Ascending aorta (tissue), 2 donors: ENCODE results near the gene DIP2C. TPM values are rescaled to one million over a fixed set of nuclear protein-coding genes. Genes with fewer than 3 reads are reported as not detected.

Source experiments
- DNase-seq, 2 donors: peaks; one replicate each; pipeline ENCODE4 v3.0.0-alpha.2; 2019; ENCODE audit warnings: low spot score in 2 of 2
- H3K27ac ChIP-seq, 2 donors: fragments of 200-600 bp; sonication (generic); one replicate each; pipeline ENCODE4 v1.5.1; 2016 to 2017; ENCODE audit warnings: mild to moderate bottlenecking in 1 of 2
- H3K27me3 ChIP-seq: fragments of 200-600 bp; sonication (generic); one replicate; pipeline ENCODE4 v1.5.1; 2017
- H3K36me3 ChIP-seq, 2 donors: fragments of 200-600 bp; sonication (generic); one replicate each; pipeline ENCODE4 v1.5.1; 2016
- H3K4me1 ChIP-seq, 2 donors: fragments of 200-600 bp; sonication (generic); one replicate each; pipeline ENCODE4 v1.5.1; 2016 to 2017; ENCODE audit warnings: mild to moderate bottlenecking in 1 of 2
- H3K4me3 ChIP-seq, 2 donors: fragments of 200-600 bp; sonication (generic); one replicate each; pipeline ENCODE4 v1.5.1; 2016 to 2017; ENCODE audit warnings: mild to moderate bottlenecking in 1 of 2
- H3K9me3 ChIP-seq, 2 donors: fragments of 200-600 bp; sonication (generic); one replicate each; pipeline ENCODE4 v1.5.1; 2016
- intact Hi-C: fragments of 100-400 bp; cut with DNase I; formaldehyde crosslinking; loops from one replicate; pipeline ENCODE4 v1.15.1; 2023
- total RNA-seq: library from RNA; depleted of rRNA; stranded (reverse); fragments of >200 nt; gene quantifications from one replicate; pipeline ENCODE4 v1.1.0, GENCODE V29; 2016
- TF ChIP-seq, protein P1 (sequence below), 3 experiments: fragments of 200-600 bp in 2 of 3; fragments of 450-650 bp in 1 of 3; sonication (generic) in 2 of 3; IDR thresholded peaks; one replicate each; pipeline ENCODE4 v1.5.1; 2016 to 2019; ENCODE audit warnings: antibody characterized with exemption in 3 of 3, mild to moderate bottlenecking in 1 of 3, moderate library complexity in 1 of 3

Gene DIP2C
- total RNA-seq, 1 donor from 2014 or later: 14.7 TPM

DNA sequence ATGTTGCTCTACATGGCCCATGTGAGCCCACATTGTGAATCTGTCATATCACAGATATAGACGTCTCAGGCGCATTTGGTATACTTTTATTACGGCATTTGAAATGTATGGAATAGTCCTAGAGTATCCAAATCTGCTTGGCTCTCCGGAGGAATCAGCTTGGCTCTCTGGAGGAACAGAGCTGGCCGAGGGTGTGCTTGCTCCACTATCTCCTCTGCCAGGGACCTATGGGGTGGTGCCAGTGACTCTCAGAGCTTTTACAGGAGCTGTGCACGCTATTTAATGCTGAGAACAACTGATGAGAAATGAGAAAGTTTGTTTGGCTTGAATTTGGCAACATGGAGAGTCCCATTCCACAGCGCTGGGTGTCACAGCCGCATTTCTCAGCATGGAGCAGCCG, 410.2 kb downstream of the DIP2C start:
- Histone ChIP-seq H3K36me3 (peaks cover 26 to 88% of the 10 kb centered on the region in 2 donors), H3K4me3 (no peak overlapping the region), H3K9me3 (no peaks in the 10 kb centered on the region), H3K27ac (no peak overlapping the region), H3K27me3 (no peaks in the 10 kb centered on the region), H3K4me1 (no peaks in the 10 kb centered on the region)
- DNase-seq: no peak
- TF ChIP-seq, protein P1, sequence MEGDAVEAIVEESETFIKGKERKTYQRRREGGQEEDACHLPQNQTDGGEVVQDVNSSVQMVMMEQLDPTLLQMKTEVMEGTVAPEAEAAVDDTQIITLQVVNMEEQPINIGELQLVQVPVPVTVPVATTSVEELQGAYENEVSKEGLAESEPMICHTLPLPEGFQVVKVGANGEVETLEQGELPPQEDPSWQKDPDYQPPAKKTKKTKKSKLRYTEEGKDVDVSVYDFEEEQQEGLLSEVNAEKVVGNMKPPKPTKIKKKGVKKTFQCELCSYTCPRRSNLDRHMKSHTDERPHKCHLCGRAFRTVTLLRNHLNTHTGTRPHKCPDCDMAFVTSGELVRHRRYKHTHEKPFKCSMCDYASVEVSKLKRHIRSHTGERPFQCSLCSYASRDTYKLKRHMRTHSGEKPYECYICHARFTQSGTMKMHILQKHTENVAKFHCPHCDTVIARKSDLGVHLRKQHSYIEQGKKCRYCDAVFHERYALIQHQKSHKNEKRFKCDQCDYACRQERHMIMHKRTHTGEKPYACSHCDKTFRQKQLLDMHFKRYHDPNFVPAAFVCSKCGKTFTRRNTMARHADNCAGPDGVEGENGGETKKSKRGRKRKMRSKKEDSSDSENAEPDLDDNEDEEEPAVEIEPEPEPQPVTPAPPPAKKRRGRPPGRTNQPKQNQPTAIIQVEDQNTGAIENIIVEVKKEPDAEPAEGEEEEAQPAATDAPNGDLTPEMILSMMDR (IDR thresholded peaks at IDR 0.05): no peak
- intact Hi-C loops: no loop called here

DNA sequence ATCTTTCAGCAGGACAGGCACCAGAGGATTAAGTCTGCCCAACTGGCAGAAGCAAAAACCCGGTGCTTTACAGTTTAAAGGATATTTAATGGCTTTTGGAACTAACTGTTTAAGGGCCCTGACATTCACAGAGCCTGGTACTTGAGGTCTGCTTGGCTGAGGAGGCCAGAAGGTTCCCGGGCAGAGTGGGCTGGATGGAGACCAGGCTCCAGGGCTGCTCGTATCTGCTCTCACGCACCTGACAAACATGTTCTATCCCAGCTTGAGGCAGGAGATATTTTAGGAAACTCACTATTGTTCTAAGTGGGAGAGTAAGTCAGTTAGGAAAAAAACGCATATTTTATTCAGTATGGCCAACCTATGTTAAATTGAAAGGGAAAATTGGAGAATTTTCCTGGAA, 410.8 kb downstream of the DIP2C start:
- Histone ChIP-seq H3K36me3 (peaks cover 26 to 83% of the 10 kb centered on the region in 2 donors), H3K4me3 (no peak overlapping the region), H3K27ac (no peak overlapping the region), H3K9me3 (no peaks in the 10 kb centered on the region), H3K4me1 (no peaks in the 10 kb centered on the region), H3K27me3 (no peaks in the 10 kb centered on the region)
- intact Hi-C loops: no loop called here
- TF ChIP-seq, protein P1 (IDR thresholded peaks at IDR 0.05): no peak
- no peak for DNase-seq

DNA sequence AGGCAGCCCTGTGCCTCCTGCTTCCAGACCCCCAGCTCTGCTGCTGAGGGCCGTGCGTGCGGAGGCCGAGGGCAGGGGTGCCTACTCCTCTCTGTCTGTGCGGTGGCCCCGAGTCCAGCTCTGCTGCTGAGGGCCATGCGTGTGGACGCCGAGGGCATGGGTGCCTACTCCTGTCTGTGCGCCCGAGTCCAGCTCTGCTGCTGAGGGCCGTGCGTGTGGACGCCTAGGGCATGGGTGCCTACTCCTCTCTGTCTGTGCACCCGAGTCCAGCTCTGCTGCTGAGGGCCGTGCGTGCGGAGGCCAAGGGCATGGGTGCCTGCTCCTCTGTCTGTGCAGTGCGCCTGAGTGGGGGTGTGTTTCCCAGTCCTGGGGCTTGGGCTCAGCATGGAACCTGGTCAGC, 411.5 kb downstream of the DIP2C start:
- TF ChIP-seq, protein P1 (IDR thresholded peaks at IDR 0.05): no peak
- H3K27ac ChIP-seq: no peak overlapping the region
- H3K4me1 ChIP-seq: no peaks in the 10 kb centered on the region
- H3K36me3 ChIP-seq: peaks cover 23 to 80% of the 10 kb centered on the region in 2 donors
- no peaks in the 10 kb centered on the region for H3K27me3 ChIP-seq
- intact Hi-C loops: no loop called here
- no peaks in the 10 kb centered on the region for H3K9me3 ChIP-seq
- no peak for DNase-seq
- no peak overlapping the region for H3K4me3 ChIP-seq

DNA sequence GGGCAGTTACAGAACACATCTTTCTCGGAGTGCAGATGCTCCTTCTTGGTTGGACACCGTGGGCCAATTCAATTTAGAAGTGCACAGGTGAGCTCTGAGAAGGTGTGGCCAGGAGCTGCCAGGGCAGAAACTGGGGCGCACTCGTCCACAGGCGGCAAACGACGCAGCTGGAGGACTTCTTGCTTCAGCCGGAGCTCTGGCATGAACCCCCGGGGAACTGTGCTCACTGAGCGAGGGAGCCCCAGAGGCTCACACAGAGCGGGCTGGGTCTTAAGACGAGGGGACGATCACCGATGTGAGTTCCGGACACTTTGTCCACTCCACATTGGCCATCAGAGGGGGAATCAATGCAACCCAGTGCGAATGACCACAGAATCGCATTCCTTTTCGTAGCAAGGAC, 413.8 kb downstream of the DIP2C start:
- no peak overlapping the region for H3K4me3 ChIP-seq
- H3K9me3 ChIP-seq: no peaks in the 10 kb centered on the region
- no peaks in the 10 kb centered on the region for H3K27me3 ChIP-seq
- H3K36me3 ChIP-seq: peaks cover 14 to 58% of the 10 kb centered on the region in 2 donors
- no peak overlapping the region for H3K27ac ChIP-seq
- DNase-seq: no peak
- intact Hi-C loops: no loop called here
- H3K4me1 ChIP-seq: no peaks in the 10 kb centered on the region
- TF ChIP-seq, protein P1 (IDR thresholded peaks at IDR 0.05): no peak

DNA sequence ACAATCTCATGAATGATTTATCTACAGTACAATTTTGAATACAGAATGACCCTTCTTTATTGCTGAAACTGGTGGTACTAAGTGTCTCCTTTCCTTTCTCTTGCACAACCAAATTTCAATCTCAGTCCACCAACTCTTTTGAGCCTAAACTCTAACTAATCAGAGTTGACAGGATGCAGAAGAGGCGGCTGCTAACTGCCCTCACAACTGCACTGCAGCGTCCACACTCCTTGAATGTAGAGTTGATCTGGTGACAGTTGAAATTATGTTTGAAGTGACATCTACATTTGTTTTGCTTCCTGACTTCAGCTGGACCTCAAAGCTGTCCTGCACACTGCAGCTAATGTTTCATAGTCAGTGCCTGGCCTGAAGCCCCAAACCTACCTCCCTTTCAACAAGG, 414.6 kb downstream of the DIP2C start:
- intact Hi-C loops: no loop called here
- TF ChIP-seq, protein P1 (IDR thresholded peaks at IDR 0.05): no peak
- H3K9me3 ChIP-seq: no peaks in the 10 kb centered on the region
- peaks cover 14 to 50% of the 10 kb centered on the region in 2 donors for H3K36me3 ChIP-seq
- H3K4me3 ChIP-seq: no peak overlapping the region
- no peaks in the 10 kb centered on the region for H3K4me1 ChIP-seq
- H3K27ac ChIP-seq: no peak overlapping the region
- H3K27me3 ChIP-seq: no peaks in the 10 kb centered on the region
- DNase-seq: no peak

DNA sequence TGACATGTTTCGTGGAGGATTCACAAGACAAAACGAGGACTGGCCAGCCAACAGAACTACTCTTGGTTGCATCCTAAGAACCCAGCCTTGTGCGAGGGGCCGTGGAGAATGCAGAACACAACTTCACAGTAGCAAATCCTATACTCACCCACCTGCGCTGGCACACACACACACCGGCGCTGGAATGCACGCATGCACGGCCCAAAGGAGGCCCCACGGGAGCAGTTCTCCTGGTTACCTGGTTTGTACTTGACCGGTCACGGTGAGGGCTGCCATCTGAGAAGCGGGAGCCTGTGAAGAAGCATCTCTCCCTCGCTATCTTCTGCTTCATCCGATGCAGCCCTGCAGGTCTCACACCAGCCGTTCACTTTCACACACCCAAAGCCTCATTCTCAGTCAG, 416.4 kb downstream of the DIP2C start:
- TF ChIP-seq, protein P1 (IDR thresholded peaks at IDR 0.05): no peak
- intact Hi-C loops: no loop called here

More for the DNA sequence above, 416.4 kb downstream of the DIP2C start:
- Histone ChIP-seq H3K27ac (no peak overlapping the region), H3K4me3 (no peak overlapping the region), H3K4me1 (no peaks in the 10 kb centered on the region), H3K9me3 (no peaks in the 10 kb centered on the region), H3K36me3 (peaks cover 7 to 32% of the 10 kb centered on the region in 2 donors), H3K27me3 (no peaks in the 10 kb centered on the region)
- no peak for DNase-seq
